K562 (cell line): ENCODE data around the gene SPARC. TPM values are rescaled to one million over a fixed set of nuclear protein-coding genes. Genes with fewer than 3 reads are reported as not detected.

Experiments
- ARID2 ChIP-seq: fragments of 450-650 bp; IDR thresholded peaks from 2 replicates; pipeline ENCODE4 v1.6.1; 2017; ENCODE audit warnings: antibody characterized with exemption, mild to moderate bottlenecking
- C11orf30 ChIP-seq: fragments of 450-650 bp; IDR thresholded peaks from 2 replicates; pipeline ENCODE4 v1.6.1; 2016; ENCODE audit warnings: low read depth, mild to moderate bottlenecking
- DEAF1 ChIP-seq: fragments of 450-650 bp; formaldehyde crosslinking; IDR thresholded peaks from 2 replicates; pipeline ENCODE4 v1.4.0; 2020; ENCODE audit warnings: mild to moderate bottlenecking, moderate library complexity
- ELF4 ChIP-seq: fragments of 450-650 bp; formaldehyde crosslinking; IDR thresholded peaks from 2 replicates; pipeline ENCODE4 v1.4.0; 2022; ENCODE audit warnings: missing genetic modification characterization
- FOXP1 ChIP-seq: sonication (generic); formaldehyde crosslinking; IDR thresholded peaks from 2 replicates; pipeline ENCODE4 v1.8.0; 2022; ENCODE audit warnings: mild to moderate bottlenecking, missing genetic modification reagents
- NCOR1 ChIP-seq: fragments of 450-650 bp; IDR thresholded peaks from 2 replicates; pipeline ENCODE4 v1.6.1; 2016; ENCODE audit warnings: mild to moderate bottlenecking, moderate library complexity
- NEUROD1 ChIP-seq: fragments of 150-350 bp; IDR thresholded peaks from 2 replicates; pipeline ENCODE4 v1.6.1; 2014; ENCODE audit warnings: borderline replicate concordance, low read length, low read depth; ENCODE audit not compliant: partially characterized antibody
- NR2F6 ChIP-seq: fragments of 450-650 bp; formaldehyde crosslinking; IDR thresholded peaks from 2 replicates; pipeline ENCODE4 v1.4.0; 2020; ENCODE audit warnings: mild to moderate bottlenecking
- REST ChIP-seq, 2 experiments: fragments of 450-650 bp; formaldehyde crosslinking in 1 of 2; IDR thresholded peaks; 2 replicates each; pipeline versions ENCODE4 v1.4.0 to v1.6.1; 2014 to 2020; ENCODE audit warnings: mild to moderate bottlenecking in 2 of 2, borderline replicate concordance in 1 of 2, low read depth in 1 of 2
- SFPQ ChIP-seq: fragments of 200-400 bp; formaldehyde crosslinking; IDR thresholded peaks from 2 replicates; pipeline ENCODE4 v1.6.1; 2017; ENCODE audit warnings: mild to moderate bottlenecking, low read depth, low read length, moderate library complexity
- SRSF9 ChIP-seq: fragments of 200-400 bp; formaldehyde crosslinking; IDR thresholded peaks from 2 replicates; pipeline ENCODE4 v1.6.1; 2017; ENCODE audit warnings: low read depth, low read length, borderline replicate concordance
- THAP7 ChIP-seq: fragments of 250-450 bp; sonication (Bioruptor Pico); IDR thresholded peaks from 2 replicates; pipeline ENCODE4 v1.5.0; 2021
- TRIM24 ChIP-seq, 2 experiments: fragments of 450-650 bp; IDR thresholded peaks; 2 replicates each; pipeline ENCODE4 v1.6.1; 2016
- ZFP1 ChIP-seq: fragments of 450-650 bp; formaldehyde crosslinking; IDR thresholded peaks from 2 replicates; pipeline ENCODE4 v1.4.0; 2020; ENCODE audit warnings: mild to moderate bottlenecking, mixed read lengths
- ZNF197 ChIP-seq: fragments of 200-800 bp; sonication (Bioruptor generic); IDR thresholded peaks from 2 replicates; pipeline ENCODE4 v1.6.1; 2016; ENCODE audit warnings: low read depth, missing genetic modification characterization, missing compliant biosample characterization
- ZNF764 ChIP-seq: fragments of 250-450 bp; sonication (Bioruptor Pico); IDR thresholded peaks from 2 replicates; pipeline ENCODE4 v1.4.0; 2020; ENCODE audit warnings: low read depth, mild to moderate bottlenecking, moderate library complexity
- polyA plus RNA-seq, 8 experiments: library from polyadenylated mRNA; depleted of rRNA in 4 of 8; stranded (reverse) in 5 of 8; unstranded in 3 of 8; fragments of >200 nt; fragmentation: Nextera tagmentation in 2 of 8; fragmentation: Illumina TruSeq in 1 of 8; extraction: Ambion mirVana in 2 of 8; extraction: Trizol in 1 of 8; gene quantifications; 2 replicates each; pipeline versions ENCODE4 v1.2.1 to v1.2.3, GENCODE V29; 2011 to 2014; ENCODE audit warnings: inconsistent platforms in 1 of 8, missing spikeins in 1 of 8
- total RNA-seq, 7 experiments: library from RNA; depleted of rRNA in 6 of 7; stranded (reverse); fragments of >200 nt in 6 of 7; fragmentation: Illumina TruSeq in 2 of 7; extraction: Trizol in 2 of 7; gene quantifications; 2 replicates each; pipeline versions ENCODE4 v1.2.1 to v1.2.3, GENCODE V29; 2011 to 2021; ENCODE audit warnings: low replicate concordance in 1 of 7

The SPARC gene
- total and polyA plus RNA-seq, 9 of the 15 experiments (the other 6 are each of a cell fraction or from before 2014, with no cell fraction given): 6.1 to 35.6 (median 12.2) TPM

GRCh38 chr5:151709109-151709735 is 22.5 kb upstream of the SPARC start (continued):
- TF ChIP-seq SFPQ (no peak), ZNF764 (CRISPR knock-in tag) (no peak), REST (IDR thresholded peaks at IDR 0.05; ENCODE audit: borderline replicate concordance) (no peak), REST (CRISPR knock-in tag; IDR thresholded peaks at IDR 0.05; ENCODE audit: low read depth) (no peak), THAP7 (no peak), ZFP1 (no peak), ARID2 (no peak), NCOR1 (no peak), SRSF9 (no peak), DEAF1 (no peak), C11orf30 (no peak), ELF4 (CRISPR knock-in tag) (no peak), NEUROD1 (no peak), ZNF197 (CRISPR knock-in tag) (no peak), TRIM24 (IDR thresholded peaks at IDR 0.05) (no peak), NR2F6 (CRISPR knock-in tag) (no peak), FOXP1 (CRISPR knock-in tag) (no peak)
